Measurements from ENCODE around the gene NOS2. TPM values are rescaled to one million over a fixed set of nuclear protein-coding genes. Genes with fewer than 3 reads are reported as not detected.
"Not testable (repeated sequence)": the region's sequence is repeated elsewhere in the genome, so short reads cannot be mapped to it uniquely, and the experiment has no call there.

The NOS2 gene
- total RNA-seq, 2 experiments from 2014 or later = 0.09 to 0.30 TPM

- ATAC-seq (ENCODE audit: low read depth) (no peak), DNase-seq (no peak)
- POLR2A ChIA-PET = no interaction called here
- no peaks in the 10 kb centered on the region for H3K9me3 Mint-ChIP-seq
- H3K27ac Mint-ChIP-seq = peak overlapping the region; percentile 38
- H3K36me3 Mint-ChIP-seq = no peaks in the 10 kb centered on the region
- H3K4me3 Mint-ChIP-seq = no peak overlapping the region
- no peaks in the 10 kb centered on the region for H3K4me1 Mint-ChIP-seq
- no peaks in the 10 kb centered on the region for H3K27me3 Mint-ChIP-seq
These were observed 48.5 kb downstream of the NOS2 start for GRCh38 chr17:27751622-27752490.

- no peaks in the 10 kb centered on the region for H3K36me3 Mint-ChIP-seq
- POLR2A ChIA-PET = no interaction called here
- no peaks in the 10 kb centered on the region for H3K27me3 Mint-ChIP-seq
- H3K9me3 Mint-ChIP-seq = no peaks in the 10 kb centered on the region
- no peaks in the 10 kb centered on the region for H3K4me1 Mint-ChIP-seq
- DNase-seq (no peak), ATAC-seq (ENCODE audit: low read depth) (no peak)
- H3K27ac Mint-ChIP-seq = no peak overlapping the region
- no peak overlapping the region for H3K4me3 Mint-ChIP-seq
These were observed 49.2 kb downstream of the NOS2 start for GRCh38 chr17:27751166-27751565.

- H3K4me1 Mint-ChIP-seq; H3K36me3 Mint-ChIP-seq; ATAC-seq (ENCODE audit: low read depth); DNase-seq; H3K4me3 Mint-ChIP-seq; POLR2A ChIA-PET; H3K27ac Mint-ChIP-seq; H3K27me3 Mint-ChIP-seq; H3K9me3 Mint-ChIP-seq: not testable (repeated sequence)
These were observed 50.7 kb downstream of the NOS2 start for GRCh38 chr17:27749562-27750150.

GRCh38 chr17:27748360-27748825 is 51.9 kb downstream of the NOS2 start:
- H3K4me3 Mint-ChIP-seq = no peak overlapping the region
- POLR2A ChIA-PET = no interaction called here
- H3K9me3 Mint-ChIP-seq = no peaks in the 10 kb centered on the region
- H3K27me3 Mint-ChIP-seq = no peaks in the 10 kb centered on the region
- no peaks in the 10 kb centered on the region for H3K36me3 Mint-ChIP-seq
- DNase-seq (no peak), ATAC-seq (ENCODE audit: low read depth) (no peak)
- no peaks in the 10 kb centered on the region for H3K4me1 Mint-ChIP-seq
- H3K27ac Mint-ChIP-seq = no peak overlapping the region

GRCh38 chr17:27747462-27748359 is 52.6 kb downstream of the NOS2 start:
- H3K27ac Mint-ChIP-seq = no peak overlapping the region
- H3K36me3 Mint-ChIP-seq = no peaks in the 10 kb centered on the region
- no peaks in the 10 kb centered on the region for H3K4me1 Mint-ChIP-seq
- no peaks in the 10 kb centered on the region for H3K9me3 Mint-ChIP-seq
- POLR2A ChIA-PET = no interaction called here
- ATAC-seq (ENCODE audit: low read depth) (no peak), DNase-seq (no peak)
- no peaks in the 10 kb centered on the region for H3K27me3 Mint-ChIP-seq
- no peak overlapping the region for H3K4me3 Mint-ChIP-seq

GRCh38 chr17:27746881-27747280 is 53.4 kb downstream of the NOS2 start:
- POLR2A ChIA-PET = no interaction called here
- no peak overlapping the region for H3K27ac Mint-ChIP-seq
- no peaks in the 10 kb centered on the region for H3K4me1 Mint-ChIP-seq
- no peaks in the 10 kb centered on the region for H3K9me3 Mint-ChIP-seq
- DNase-seq = no peak
- ATAC-seq (ENCODE audit: low read depth) = no peak
- H3K36me3 Mint-ChIP-seq = no peaks in the 10 kb centered on the region
- H3K4me3 Mint-ChIP-seq = no peak overlapping the region
- no peaks in the 10 kb centered on the region for H3K27me3 Mint-ChIP-seq

- H3K9me3 Mint-ChIP-seq; POLR2A ChIA-PET; DNase-seq; H3K27me3 Mint-ChIP-seq; H3K4me3 Mint-ChIP-seq; H3K36me3 Mint-ChIP-seq; ATAC-seq (ENCODE audit: low read depth); H3K27ac Mint-ChIP-seq; H3K4me1 Mint-ChIP-seq: not testable (repeated sequence)
These were observed 54.0 kb downstream of the NOS2 start for GRCh38 chr17:27746320-27746719.

GRCh38 chr17:27745207-27745830 is 55.0 kb downstream of the NOS2 start:
- H3K9me3 Mint-ChIP-seq; DNase-seq; H3K27ac Mint-ChIP-seq; H3K36me3 Mint-ChIP-seq; ATAC-seq (ENCODE audit: low read depth); H3K4me3 Mint-ChIP-seq; POLR2A ChIA-PET; H3K27me3 Mint-ChIP-seq; H3K4me1 Mint-ChIP-seq: not testable (repeated sequence)

GRCh38 chr17:27743281-27743885 is 56.9 kb downstream of the NOS2 start:
- no peaks in the 10 kb centered on the region for H3K36me3 Mint-ChIP-seq
- H3K4me1 Mint-ChIP-seq = no peaks in the 10 kb centered on the region
- H3K27ac Mint-ChIP-seq = no peak overlapping the region
- H3K9me3 Mint-ChIP-seq = no peaks in the 10 kb centered on the region
- POLR2A ChIA-PET = no interaction called here
- H3K27me3 Mint-ChIP-seq = no peaks in the 10 kb centered on the region
- H3K4me3 Mint-ChIP-seq = no peak overlapping the region
- DNase-seq (no peak), ATAC-seq (ENCODE audit: low read depth) (no peak)

- ATAC-seq (ENCODE audit: low read depth) (no peak), DNase-seq (no peak)
- Mint-ChIP-seq H3K4me1 (no peaks in the 10 kb centered on the region), H3K27ac (no peak overlapping the region), H3K9me3 (no peaks in the 10 kb centered on the region), H3K4me3 (no peak overlapping the region), H3K36me3 (no peaks in the 10 kb centered on the region), H3K27me3 (peaks cover 7% of the 10 kb centered on the region)
- POLR2A ChIA-PET = no interaction called here
These were observed 58.3 kb downstream of the NOS2 start for GRCh38 chr17:27741971-27742575.

- H3K27me3 Mint-ChIP-seq = peaks cover 9% of the 10 kb centered on the region
- no peak for DNase-seq
- H3K36me3 Mint-ChIP-seq = no peaks in the 10 kb centered on the region
- POLR2A ChIA-PET = no interaction called here
- ATAC-seq (ENCODE audit: low read depth) = no peak
- no peak overlapping the region for H3K27ac Mint-ChIP-seq
- no peaks in the 10 kb centered on the region for H3K9me3 Mint-ChIP-seq
- no peak overlapping the region for H3K4me3 Mint-ChIP-seq
- H3K4me1 Mint-ChIP-seq = no peaks in the 10 kb centered on the region
These were observed 58.9 kb downstream of the NOS2 start for GRCh38 chr17:27741361-27741861.

- H3K36me3 Mint-ChIP-seq; H3K27ac Mint-ChIP-seq; H3K4me3 Mint-ChIP-seq; POLR2A ChIA-PET; ATAC-seq (ENCODE audit: low read depth); H3K9me3 Mint-ChIP-seq; DNase-seq; H3K4me1 Mint-ChIP-seq: not testable (repeated sequence)
- H3K27me3 Mint-ChIP-seq = peaks cover 15% of the 10 kb centered on the region
These were observed 59.8 kb downstream of the NOS2 start for GRCh38 chr17:27740541-27740940.

Measured in activated naive CD8-positive, alpha-beta T cell treated with anti-CD3 and anti-CD28 coated beads, Interleukin-2, amount 10 ng/mL, durations not matched to agents 7 days and 5 days (primary cell).